ENCODE measurements around the gene LDLRAD2.

GRCh38 chr1:21786640-21787039 is 25.4 kb upstream of the LDLRAD2 start:
- TF ChIP-seq CTCF (IDR thresholded peaks at IDR 0.05), result no peak
- TF ChIP-seq POLR2A (IDR thresholded peaks at IDR 0.05), result no peak
